B cell (primary cell): ENCODE results near the gene DIS3L2. TPM values are rescaled to one million over a fixed set of nuclear protein-coding genes. Genes with fewer than 3 reads are reported as not detected.

Source experiments
- ATAC-seq: fragments of 200-7000 bp; cut with Tn5 transposase; one replicate; pipeline ENCODE4 v1.10.0; 2021; ENCODE audit warnings: low read depth, mild to moderate bottlenecking, moderate number of reproducible peaks, moderate library complexity
- CTCF ChIA-PET: fragments of 350-600 bp; sonication (Branson Sonifier 250); formaldehyde crosslinking; loops from one replicate; lab custom pipeline; 2021; ENCODE audit warnings: antibody characterized with exemption, inconsistent platforms; lab: Charles Lee
- POLR2A ChIA-PET: fragments of 350-600 bp; sonication (Branson Sonifier 250); formaldehyde crosslinking; loops from one replicate; lab custom pipeline; 2021; ENCODE audit warnings: antibody characterized with exemption; lab: Charles Lee
- DNase-seq: peaks from one replicate; pipeline ENCODE4 v3.0.0; 2013
- H2AFZ ChIP-seq: 2 replicates; pipeline ENCODE4 v1.6.1; 2012; ENCODE audit warnings: mild to moderate bottlenecking, low read depth, low read length; ENCODE audit not compliant: insufficient read depth, poor library complexity, severe bottlenecking
- H3K27ac ChIP-seq, 2 donors: 1 replicate in 1 of 2; 2 replicates in 1 of 2; pipeline ENCODE4 v1.5.1; 2012 to 2013; ENCODE audit warnings: low read length in 2 of 2, mild to moderate bottlenecking in 2 of 2, moderate library complexity in 1 of 2
- H3K27me3 ChIP-seq, 4 experiments: fragments of 200-600 bp in 1 of 4; sonication (generic) in 1 of 4; replicated peaks in 1 of 4; 1 replicate in 2 of 4; 2 replicates in 2 of 4; pipeline versions ENCODE4 v1.6.1 to v1.7.0; 2013 to 2016; ENCODE audit warnings: low read length in 3 of 4, mild to moderate bottlenecking in 2 of 4, mixed read lengths in 1 of 4, moderate library complexity in 1 of 4; ENCODE audit not compliant: insufficient read depth in 4 of 4, control insufficient read depth in 3 of 4; ENCODE audit errors: control extremely low read depth in 1 of 4
- H3K36me3 ChIP-seq, 2 experiments: replicated peaks in 1 of 2; 1 replicate in 1 of 2; 2 replicates in 1 of 2; pipeline versions ENCODE4 v1.6.1 to v1.7.1; 2013; ENCODE audit warnings: low read length in 1 of 2; ENCODE audit not compliant: insufficient read depth in 2 of 2, control insufficient read depth in 1 of 2; ENCODE audit errors: control extremely low read depth in 1 of 2, extremely low read depth in 1 of 2
- H3K4me1 ChIP-seq, 2 donors: fragments of 200-600 bp in 1 of 2; sonication (generic) in 1 of 2; 1 replicate in 1 of 2; 2 replicates in 1 of 2; pipeline versions ENCODE4 v1.5.1 to v1.6.1; 2013 to 2017; ENCODE audit warnings: low read length in 2 of 2; ENCODE audit not compliant: control insufficient read depth in 2 of 2, insufficient read depth in 2 of 2
- H3K4me2 ChIP-seq: replicated peaks from 2 replicates; pipeline ENCODE3; 2012; ENCODE audit warnings: mild to moderate bottlenecking, low read depth, low read length; ENCODE audit not compliant: poor library complexity, severe bottlenecking
- H3K4me3 ChIP-seq, 5 experiments: fragments of 200-600 bp in 1 of 5; sonication (generic) in 1 of 5; 1 replicate in 3 of 5; 2 replicates in 2 of 5; pipeline versions ENCODE4 v1.5.1 to v1.7.0; 2011 to 2016; ENCODE audit warnings: low read length in 4 of 5, mild to moderate bottlenecking in 4 of 5, low read depth in 2 of 5, control low read depth in 1 of 5, moderate library complexity in 1 of 5; ENCODE audit not compliant: insufficient read depth in 1 of 5; ENCODE audit errors: control extremely low read depth in 1 of 5, extremely low read depth in 1 of 5
- H3K79me2 ChIP-seq: fragments of 200-600 bp; sonication (generic); one replicate; pipeline ENCODE4 v1.6.0; 2016; ENCODE audit warnings: low read length; ENCODE audit not compliant: control insufficient read depth, insufficient read depth
- H3K9ac ChIP-seq: fragments of 200-600 bp; sonication (generic); 2 replicates; pipeline ENCODE4 v1.6.1; 2017; ENCODE audit warnings: mild to moderate bottlenecking, low read length, moderate library complexity
- H3K9me3 ChIP-seq, 3 donors: one replicate each; pipeline versions ENCODE4 v1.6.1 to v1.7.1; 2013; ENCODE audit warnings: low read length in 2 of 3; ENCODE audit not compliant: control insufficient read depth in 2 of 3, insufficient read depth in 1 of 3; ENCODE audit errors: control extremely low read depth in 1 of 3
- H4K20me1 ChIP-seq: 2 replicates; pipeline ENCODE4 v1.6.0; 2012; ENCODE audit warnings: mild to moderate bottlenecking, low read length; ENCODE audit not compliant: insufficient read depth, control insufficient read depth, poor library complexity, severe bottlenecking
- H3K27ac Mint-ChIP-seq: one replicate; pipeline ENCODE4 v1.8.0; 2021; ENCODE audit warnings: mixed read lengths
- H3K27me3 Mint-ChIP-seq: one replicate; pipeline ENCODE4 v1.8.0; 2021; ENCODE audit warnings: mixed read lengths
- H3K4me1 Mint-ChIP-seq: one replicate; pipeline ENCODE4 v1.8.0; 2021; ENCODE audit warnings: mixed read lengths
- H3K4me3 Mint-ChIP-seq: one replicate; pipeline ENCODE4 v1.8.0; 2021; ENCODE audit warnings: mixed read lengths
- H3K9me3 Mint-ChIP-seq: one replicate; pipeline ENCODE4 v1.8.0; 2022; ENCODE audit warnings: mixed read lengths; ENCODE audit not compliant: insufficient read depth
- EZH2 ChIP-seq: IDR thresholded peaks from 2 replicates; pipeline ENCODE4 v1.6.1; 2012; ENCODE audit warnings: borderline replicate concordance, low read depth, mild to moderate bottlenecking, moderate library complexity, low read length; ENCODE audit not compliant: insufficient read depth, poor library complexity, severe bottlenecking
- WGBS: methylation state at CpG from one replicate; pipeline ENCODE4 v1.1.5; 2013; ENCODE audit warnings: missing lambda C conversion rate; ENCODE audit not compliant: insufficient coverage; 5-methylcytosine and 5-hydroxymethylcytosine counted together
- intact Hi-C: fragments of 100-400 bp; cut with micrococcal nuclease; formaldehyde crosslinking; loops from one replicate; pipeline ENCODE4 v1.10.0; 2022
- polyA plus RNA-seq: library from polyadenylated mRNA; depleted of rRNA; stranded (reverse); fragments of >200 nt; gene quantifications from 2 replicates; pipeline ENCODE4 v1.2.3, GENCODE V29; 2012
- total RNA-seq, 2 donors: library from RNA; stranded (reverse); fragments of 120-200 nt in 1 of 2; gene quantifications; 1 replicate in 1 of 2; 2 replicates in 1 of 2; pipeline versions ENCODE4 v1.2.3 to v1.2.4, GENCODE V29; 2013 to 2022
- TF ChIP-seq, protein P1 (sequence below): fragments of 200-600 bp; IDR thresholded peaks from one replicate; pipeline ENCODE4 v1.8.0; 2022; ENCODE audit warnings: antibody characterized with exemption, mild to moderate bottlenecking

The DIS3L2 gene
- total and polyA plus RNA-seq, 2 donors (not counting 1 experiment from before 2014, with no cell fraction given): 34.5 to 70.1 TPM

DNA sequence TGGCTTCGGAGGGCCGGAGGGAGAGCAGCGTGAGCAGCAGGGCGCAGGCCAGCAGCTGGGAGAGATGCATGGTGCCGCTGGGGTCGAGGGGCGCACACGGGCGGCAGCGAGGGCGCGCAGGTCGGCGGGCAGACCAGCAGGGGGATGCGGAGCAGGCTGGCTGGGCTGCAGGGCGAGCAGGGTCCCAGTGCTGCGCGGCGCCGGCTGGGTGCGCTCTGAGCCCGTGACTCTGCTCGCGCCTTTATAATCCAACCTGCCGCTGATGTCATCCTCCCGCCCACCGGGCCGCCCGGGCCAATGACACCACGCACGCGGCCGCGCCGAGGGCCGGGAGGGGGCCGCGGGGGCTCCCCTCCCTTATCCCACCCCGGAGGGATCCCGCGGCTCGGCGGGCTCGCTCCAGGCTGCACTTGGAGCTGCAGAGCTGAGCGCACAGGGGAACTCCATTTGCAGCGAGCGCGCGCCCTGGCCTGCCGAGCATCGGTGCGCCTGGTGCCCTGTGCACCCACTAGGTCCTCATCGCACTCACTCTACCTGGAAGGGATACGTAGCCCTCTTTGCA, 35.3 kb upstream of the DIS3L2 start, which contains the start of gene NPPC:
Gene NPPC (minus strand): TSS at position 217 of the 562 bp plus-strand sequence. CDS start 147 bp downstream, at position 70.
- ChIA-PET POLR2A (no interaction called here), CTCF (interaction anchor here (1.3 to 4.3 kb wide), 5 partner anchors 9 to 400 kb away, joined by 3 to 31 read pairs (median 9); no protein-coding TSS in a partner anchor)
- H2AFZ ChIP-seq: peak within 1 kb of the TSS; percentile 76
- H4K20me1 ChIP-seq: no peaks in the 10 kb centered on the region
- intact Hi-C loops: no loop called here
- peaks cover 27% of the 10 kb centered on the region in 2 donors for H3K4me1 ChIP-seq
- H3K4me2 ChIP-seq: peak within 1 kb of the TSS; percentile 85
- H3K9me3 ChIP-seq: peaks cover 0 to 7% (median 0%) of the 10 kb centered on the region in 3 donors
- under 1% methylated on average over 54 of the region's 54 CpGs for WGBS
- no peak for TF ChIP-seq EZH2
- TF ChIP-seq, protein P1, sequence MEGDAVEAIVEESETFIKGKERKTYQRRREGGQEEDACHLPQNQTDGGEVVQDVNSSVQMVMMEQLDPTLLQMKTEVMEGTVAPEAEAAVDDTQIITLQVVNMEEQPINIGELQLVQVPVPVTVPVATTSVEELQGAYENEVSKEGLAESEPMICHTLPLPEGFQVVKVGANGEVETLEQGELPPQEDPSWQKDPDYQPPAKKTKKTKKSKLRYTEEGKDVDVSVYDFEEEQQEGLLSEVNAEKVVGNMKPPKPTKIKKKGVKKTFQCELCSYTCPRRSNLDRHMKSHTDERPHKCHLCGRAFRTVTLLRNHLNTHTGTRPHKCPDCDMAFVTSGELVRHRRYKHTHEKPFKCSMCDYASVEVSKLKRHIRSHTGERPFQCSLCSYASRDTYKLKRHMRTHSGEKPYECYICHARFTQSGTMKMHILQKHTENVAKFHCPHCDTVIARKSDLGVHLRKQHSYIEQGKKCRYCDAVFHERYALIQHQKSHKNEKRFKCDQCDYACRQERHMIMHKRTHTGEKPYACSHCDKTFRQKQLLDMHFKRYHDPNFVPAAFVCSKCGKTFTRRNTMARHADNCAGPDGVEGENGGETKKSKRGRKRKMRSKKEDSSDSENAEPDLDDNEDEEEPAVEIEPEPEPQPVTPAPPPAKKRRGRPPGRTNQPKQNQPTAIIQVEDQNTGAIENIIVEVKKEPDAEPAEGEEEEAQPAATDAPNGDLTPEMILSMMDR: no peak
- Mint-ChIP-seq H3K9me3 (no peaks in the 10 kb centered on the region), H3K27me3 (peaks cover 45% of the 10 kb centered on the region), H3K4me1 (peaks cover 25% of the 10 kb centered on the region), H3K4me3 (peak within 1 kb of the TSS; percentile 77), H3K27ac (no peak within 1 kb of the TSS)
- H3K79me2 ChIP-seq: no peaks in the 10 kb centered on the region
- peak within 1 kb of the TSS; percentile 48 for H3K9ac ChIP-seq
- ATAC-seq (peak; percentile 50), DNase-seq (peak; percentile 56)
- peaks cover 0 to 59% (median 18%) of the 10 kb centered on the region in 4 experiments for H3K27me3 ChIP-seq
- peak within 1 kb of the TSS in 4 of 5 experiments; percentile 29 to 57 (median 46) for H3K4me3 ChIP-seq
- no peak within 1 kb of the TSS for H3K27ac ChIP-seq
- H3K36me3 ChIP-seq: no peaks in the 10 kb centered on the region
